Cardiac muscle cell (in vitro differentiated cells and primary cell): Measurements from ENCODE around the gene BTNL2. TPM values are rescaled to one million over a fixed set of nuclear protein-coding genes. Genes with fewer than 3 reads are reported as not detected.
A peak's percentile ranks its signal among the peaks of the same experiment; 100 is the strongest.

Experiments
- DNase-seq, 2 donors: peaks; one replicate each; pipeline versions ENCODE4 v3.0.0 to v3.0.0-alpha.2; 2010 to 2017; ENCODE audit warnings: low read depth in 1 of 2, low spot score in 1 of 2
- H3K27ac ChIP-seq: fragments of 200-600 bp; sonication (generic); 2 replicates; pipeline ENCODE4 v1.5.1; 2016
- H3K27me3 ChIP-seq: fragments of 200-600 bp; sonication (generic); 2 replicates; pipeline ENCODE4 v1.6.0; 2016; ENCODE audit warnings: control low read depth
- H3K36me3 ChIP-seq: fragments of 200-600 bp; sonication (generic); 2 replicates; pipeline ENCODE4 v1.5.1; 2016; ENCODE audit warnings: control low read depth
- H3K4me1 ChIP-seq: fragments of 200-600 bp; sonication (generic); 2 replicates; pipeline ENCODE4 v1.8.1; 2017; ENCODE audit warnings: low read depth, mild to moderate bottlenecking, mixed run types
- H3K4me3 ChIP-seq: fragments of 200-600 bp; sonication (generic); 2 replicates; pipeline ENCODE4 v1.5.1; 2016; ENCODE audit warnings: mild to moderate bottlenecking
- H3K9me3 ChIP-seq: fragments of 200-600 bp; sonication (generic); 2 replicates; pipeline ENCODE4 v1.5.1; 2017; ENCODE audit warnings: low read depth, mild to moderate bottlenecking, control low read depth
- polyA plus RNA-seq: library from polyadenylated mRNA; unstranded; fragments of >200 nt; fragmentation: Nextera tagmentation; extraction: Ambion mirVana; gene quantifications from 2 replicates; pipeline ENCODE4 v1.2.1, GENCODE V29; 2016
- total RNA-seq: library from RNA; depleted of rRNA; stranded (reverse); fragments of >200 nt; gene quantifications from 2 replicates; pipeline ENCODE4 v1.2.3, GENCODE V29; 2016
- TF ChIP-seq, protein P1 (sequence below): IDR thresholded peaks from 2 replicates; pipeline ENCODE4 v1.5.1; 2012; ENCODE audit warnings: low read depth, mild to moderate bottlenecking, low read length

The BTNL2 gene
- total and polyA plus RNA-seq, 2 experiments from 2014 or later: not detected

DNA sequence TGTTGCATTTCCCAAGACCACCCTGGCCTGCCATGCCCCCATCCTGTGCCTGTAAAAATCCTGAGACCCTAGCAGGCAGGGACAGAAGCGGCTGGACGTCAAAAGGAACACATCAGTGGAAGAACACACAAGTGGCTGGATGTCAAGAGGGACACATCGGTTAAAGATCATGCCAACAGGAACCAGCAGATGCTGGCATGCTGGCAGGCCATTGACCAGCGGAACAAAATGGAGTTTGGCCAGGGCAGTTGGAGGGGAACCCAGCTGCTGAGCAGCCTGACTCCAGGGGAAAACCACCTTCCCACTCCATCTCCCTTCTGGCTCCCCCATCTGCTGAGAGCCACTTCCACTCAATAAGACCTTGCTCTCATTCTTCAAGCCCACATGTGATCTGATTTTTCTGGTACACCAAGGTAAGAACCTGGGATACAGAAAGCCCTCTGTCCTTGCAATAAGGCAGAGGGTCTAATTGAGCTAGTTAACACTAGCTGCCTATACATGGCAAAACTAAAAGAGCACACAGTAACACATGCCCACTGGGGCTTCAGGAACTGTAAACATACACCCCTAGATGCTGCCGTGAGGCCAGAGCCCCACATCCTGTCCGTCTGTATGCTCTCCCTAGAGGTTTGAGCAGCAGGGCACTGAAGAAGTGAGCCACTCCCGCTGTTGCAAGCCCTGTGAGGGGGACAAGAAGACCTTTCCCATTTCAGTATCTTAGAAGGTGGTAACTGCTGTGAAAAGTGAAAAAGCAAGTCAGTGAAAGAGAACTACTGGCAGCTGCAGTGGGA lies 31.0 kb downstream of the BTNL2 start:
- no peaks in the 10 kb centered on the region for H3K4me1 ChIP-seq
- H3K36me3 ChIP-seq: no peaks in the 10 kb centered on the region
- TF ChIP-seq, protein P1, sequence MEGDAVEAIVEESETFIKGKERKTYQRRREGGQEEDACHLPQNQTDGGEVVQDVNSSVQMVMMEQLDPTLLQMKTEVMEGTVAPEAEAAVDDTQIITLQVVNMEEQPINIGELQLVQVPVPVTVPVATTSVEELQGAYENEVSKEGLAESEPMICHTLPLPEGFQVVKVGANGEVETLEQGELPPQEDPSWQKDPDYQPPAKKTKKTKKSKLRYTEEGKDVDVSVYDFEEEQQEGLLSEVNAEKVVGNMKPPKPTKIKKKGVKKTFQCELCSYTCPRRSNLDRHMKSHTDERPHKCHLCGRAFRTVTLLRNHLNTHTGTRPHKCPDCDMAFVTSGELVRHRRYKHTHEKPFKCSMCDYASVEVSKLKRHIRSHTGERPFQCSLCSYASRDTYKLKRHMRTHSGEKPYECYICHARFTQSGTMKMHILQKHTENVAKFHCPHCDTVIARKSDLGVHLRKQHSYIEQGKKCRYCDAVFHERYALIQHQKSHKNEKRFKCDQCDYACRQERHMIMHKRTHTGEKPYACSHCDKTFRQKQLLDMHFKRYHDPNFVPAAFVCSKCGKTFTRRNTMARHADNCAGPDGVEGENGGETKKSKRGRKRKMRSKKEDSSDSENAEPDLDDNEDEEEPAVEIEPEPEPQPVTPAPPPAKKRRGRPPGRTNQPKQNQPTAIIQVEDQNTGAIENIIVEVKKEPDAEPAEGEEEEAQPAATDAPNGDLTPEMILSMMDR: no peak
- no peak overlapping the region for H3K27ac ChIP-seq
- DNase-seq: no peak
- no peak overlapping the region for H3K4me3 ChIP-seq
- H3K27me3 ChIP-seq: no peaks in the 10 kb centered on the region
- H3K9me3 ChIP-seq: no peaks in the 10 kb centered on the region

GRCh38 chr6:32371803-32372202 lies 35.2 kb downstream of the BTNL2 start, which contains the start of gene TSBP1:
Gene TSBP1 (minus strand): TSS chr6:32371903. CDS start chr6:32371706, 197 bp downstream.
- Histone ChIP-seq H3K27ac (no peak within 1 kb of the TSS), H3K9me3 (no peaks in the 10 kb centered on the region), H3K27me3 (no peaks in the 10 kb centered on the region), H3K4me1 (no peaks in the 10 kb centered on the region), H3K4me3 (no peak within 1 kb of the TSS), H3K36me3 (no peaks in the 10 kb centered on the region)
- TF ChIP-seq, protein P1: no peak
- no peak for DNase-seq

GRCh38 chr6:32371229-32371628 lies 35.8 kb downstream of the BTNL2 start:
- peak in 1 of 2 donors; percentile 30 for DNase-seq
- TF ChIP-seq, protein P1: no peak
- H3K4me1 ChIP-seq: no peaks in the 10 kb centered on the region
- H3K36me3 ChIP-seq: no peaks in the 10 kb centered on the region
- H3K27ac ChIP-seq: no peak overlapping the region
- no peaks in the 10 kb centered on the region for H3K9me3 ChIP-seq
- H3K27me3 ChIP-seq: no peaks in the 10 kb centered on the region
- no peak overlapping the region for H3K4me3 ChIP-seq

DNA sequence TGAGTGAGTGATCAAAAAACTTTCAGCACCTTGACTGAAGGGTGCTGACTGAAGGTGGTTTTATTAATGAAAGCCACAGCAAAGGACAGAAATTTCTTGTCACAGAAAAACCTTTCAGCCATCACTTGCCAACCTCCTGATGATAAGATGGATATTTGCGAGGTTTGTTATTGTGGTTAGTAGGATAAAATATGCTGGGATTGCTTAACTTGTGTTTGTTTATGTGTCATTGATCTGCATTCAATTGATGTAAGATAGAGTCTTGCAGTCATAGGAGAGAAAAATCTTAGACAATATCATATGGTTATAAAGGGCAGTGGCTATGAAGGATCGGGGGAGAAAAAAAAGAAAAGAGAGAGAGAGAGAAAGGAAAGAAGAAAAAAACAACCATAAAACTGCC lies 36.5 kb downstream of the BTNL2 start:
- H3K9me3 ChIP-seq: no peaks in the 10 kb centered on the region

GRCh38 chr6:32369660-32370059 lies 37.3 kb downstream of the BTNL2 start:
- H3K4me3 ChIP-seq: no peak overlapping the region

More for the DNA sequence above, 36.5 kb downstream of the BTNL2 start:
- TF ChIP-seq, protein P1: no peak
- Histone ChIP-seq H3K36me3 (no peaks in the 10 kb centered on the region), H3K27me3 (no peaks in the 10 kb centered on the region), H3K4me3 (no peak overlapping the region), H3K27ac (no peak overlapping the region), H3K4me1 (no peaks in the 10 kb centered on the region)
- peak in 1 of 2 donors; percentile 18 for DNase-seq

More at GRCh38 chr6:32369660-32370059, 37.3 kb downstream of the BTNL2 start:
- Histone ChIP-seq H3K36me3 (no peaks in the 10 kb centered on the region), H3K9me3 (no peaks in the 10 kb centered on the region), H3K27ac (no peak overlapping the region), H3K27me3 (no peaks in the 10 kb centered on the region), H3K4me1 (no peaks in the 10 kb centered on the region)
- TF ChIP-seq, protein P1: no peak
- peak in 1 of 2 donors; percentile 79 for DNase-seq
